NK-92 treated with Interleukin-12 subunit alpha and Interleukin-12 subunit beta, amount 100 ng/mL, for 24 hours (cell line): ENCODE results near the gene ADGRE1.
"Not testable (repeated sequence)": the region's sequence is repeated elsewhere in the genome, so short reads cannot be mapped to it uniquely, and the experiment has no call there.

ENCODE experiments used
- DNase-seq: peaks from one replicate; lab custom pipeline; 2025; lab: John Stamatoyannopoulos, UW

ADGRE1 gene

GRCh38 chr19:6887316-6887715, at the start of gene ADGRE1:
Gene ADGRE1 (plus strand): TSS chr19:6887579. CDS start chr19:6887609, 30 bp downstream.
- no peak for DNase-seq

GRCh38 chr19:6838062-6838655, 49.2 kb upstream of the ADGRE1 start:
- DNase-seq: no peak

- DNase-seq: no peak
These were observed 44.3 kb upstream of the ADGRE1 start for GRCh38 chr19:6842871-6843607.

GRCh38 chr19:6847828-6848200, 39.6 kb upstream of the ADGRE1 start:
- no peak for DNase-seq

GRCh38 chr19:6848986-6849385, 38.4 kb upstream of the ADGRE1 start:
- no peak for DNase-seq

- DNase-seq: no peak
These were observed 37.5 kb upstream of the ADGRE1 start for GRCh38 chr19:6849876-6850275.

GRCh38 chr19:6851359-6851758, 36.0 kb upstream of the ADGRE1 start:
- no peak for DNase-seq

- DNase-seq: no peak
These were observed 35.4 kb upstream of the ADGRE1 start for GRCh38 chr19:6852001-6852400.

- no peak for DNase-seq
These were observed 33.5 kb upstream of the ADGRE1 start for GRCh38 chr19:6853868-6854267.

- no peak for DNase-seq
These were observed 32.6 kb upstream of the ADGRE1 start for GRCh38 chr19:6854758-6855157.

GRCh38 chr19:6856749-6857372, 30.5 kb upstream of the ADGRE1 start:
- no peak for DNase-seq

GRCh38 chr19:6861683-6862286, 25.6 kb upstream of the ADGRE1 start:
- no peak for DNase-seq

- DNase-seq: peak; percentile 77
These were observed 24.7 kb upstream of the ADGRE1 start for GRCh38 chr19:6862673-6863078.

- DNase-seq: no peak
These were observed 22.9 kb upstream of the ADGRE1 start for GRCh38 chr19:6864325-6864940.

- no peak for DNase-seq
These were observed 21.5 kb upstream of the ADGRE1 start for GRCh38 chr19:6865849-6866248.

GRCh38 chr19:6866741-6867151, 20.6 kb upstream of the ADGRE1 start:
- no peak for DNase-seq

GRCh38 chr19:6868351-6868750, 19.0 kb upstream of the ADGRE1 start:
- DNase-seq: no peak

- DNase-seq: not testable (repeated sequence)
These were observed 18.1 kb upstream of the ADGRE1 start for GRCh38 chr19:6869151-6869882.

- no peak for DNase-seq
These were observed 13.5 kb upstream of the ADGRE1 start for GRCh38 chr19:6873708-6874431.

GRCh38 chr19:6875218-6875617, 12.2 kb upstream of the ADGRE1 start:
- no peak for DNase-seq

- no peak for DNase-seq
These were observed 10.6 kb upstream of the ADGRE1 start for GRCh38 chr19:6876748-6877147.
